Kidney (tissue), 14 donors: ENCODE measurements around the gene SCUBE2. TPM values are rescaled to one million over a fixed set of nuclear protein-coding genes. Genes with fewer than 3 reads are reported as not detected.

Experiments used
- DNase-seq, 5 donors: peaks; one replicate each; pipeline ENCODE4 v3.0.0-alpha.2; 2013 to 2020
- FAIRE-seq: peaks from 2 replicates; lab custom pipeline; 2012; peaks lifted over from hg19 to GRCh38; lab: Jason Lieb, UNC
- H3K27ac ChIP-seq, 2 donors: one replicate each; pipeline ENCODE4 v1.7.0; 2013; ENCODE audit warnings: low read depth in 2 of 2, low read length in 2 of 2, inconsistent platforms in 1 of 2
- H3K27me3 ChIP-seq: one replicate; pipeline ENCODE4 v1.7.1; 2013; ENCODE audit warnings: low read length, inconsistent platforms; ENCODE audit not compliant: control insufficient read depth, insufficient read depth
- H3K36me3 ChIP-seq, 3 donors: one replicate each; pipeline versions ENCODE4 v1.7.0 to v1.7.1; 2013; ENCODE audit warnings: low read length in 3 of 3, control low read depth in 1 of 3, inconsistent platforms in 1 of 3; ENCODE audit not compliant: insufficient read depth in 3 of 3, control insufficient read depth in 2 of 3
- H3K4me1 ChIP-seq, 3 donors: one replicate each; pipeline versions ENCODE4 v1.7.0 to v1.7.1; 2013; ENCODE audit warnings: low read length in 3 of 3, inconsistent platforms in 1 of 3, low read depth in 1 of 3; ENCODE audit not compliant: control insufficient read depth in 2 of 3, insufficient read depth in 2 of 3
- H3K4me3 ChIP-seq, 3 donors: one replicate each; pipeline versions ENCODE4 v1.7.0 to v1.8.1; 2013; ENCODE audit warnings: low read length in 3 of 3, control low read depth in 1 of 3, inconsistent platforms in 1 of 3
- H3K9ac ChIP-seq, 3 donors: one replicate each; pipeline versions ENCODE4 v1.7.0 to v1.7.1; 2013; ENCODE audit warnings: low read length in 3 of 3, control low read depth in 1 of 3, inconsistent platforms in 1 of 3
- H3K9me3 ChIP-seq, 3 donors: one replicate each; pipeline versions ENCODE4 v1.7.0 to v1.7.1; 2013; ENCODE audit warnings: low read length in 3 of 3, control low read depth in 1 of 3, inconsistent platforms in 1 of 3; ENCODE audit not compliant: control insufficient read depth in 2 of 3, insufficient read depth in 1 of 3
- CTCF ChIP-seq: IDR thresholded peaks from 3 replicates; pipeline ENCODE4 v1.5.1; 2012; ENCODE audit warnings: mild to moderate bottlenecking, moderate library complexity, borderline replicate concordance; ENCODE audit not compliant: insufficient read depth; ENCODE audit errors: extremely low read depth
- intact Hi-C: fragments of 100-400 bp; cut with DNase I; formaldehyde crosslinking; loops from one replicate; pipeline ENCODE4 v1.11.1; 2022
- polyA plus RNA-seq: library from polyadenylated mRNA; stranded (reverse); fragments of 350-450 nt; fragmentation: Illumina TruSeq; extraction: RNeasy Lipid Tissue Mini Kit (QIAGEN cat#74804); gene quantifications from one replicate; pipeline ENCODE4 v1.2.3, GENCODE V29; 2014; ENCODE audit warnings: low read depth, low replicate concordance; ENCODE audit not compliant: insufficient read depth
- total RNA-seq: library from RNA; stranded (reverse); fragmentation: NEBNext Ultra II Directional; extraction: Animal tissue kit (Norgen Biotek cat#: 25700); gene quantifications from one replicate; pipeline ENCODE4 v1.2.1, GENCODE V29; 2021
- donor health status: control.
- donor health status: control.
- donor health status: control.
- donor health status: control.
- donor health status: control.
- donor health status: DM: yes; HTN: yes; CAD: no.
- donor health status: Normal renal cell carcinoma (clear cell type).

The SCUBE2 gene
- total and polyA plus RNA-seq, 2 donors from 2014 or later, result 0.65 to 3.5 TPM

- Histone ChIP-seq H3K27me3 (no peaks in the 10 kb centered on the region), H3K27ac (no peak overlapping the region), H3K36me3 (no peaks in the 10 kb centered on the region), H3K4me1 (no peaks in the 10 kb centered on the region), H3K9me3 (no peaks in the 10 kb centered on the region), H3K9ac (no peak overlapping the region), H3K4me3 (no peak overlapping the region)
- intact Hi-C loops, result no loop called here
- DNase-seq (no peak), FAIRE-seq (no peak)
- TF ChIP-seq CTCF, result no peak
Observed at GRCh38 chr11:9039863-9040262, 51.5 kb downstream of the SCUBE2 start.

- Histone ChIP-seq H3K4me1 (no peaks in the 10 kb centered on the region), H3K27ac (no peak overlapping the region), H3K4me3 (no peak overlapping the region), H3K9ac (no peak overlapping the region), H3K9me3 (no peaks in the 10 kb centered on the region), H3K27me3 (no peaks in the 10 kb centered on the region), H3K36me3 (no peaks in the 10 kb centered on the region)
- TF ChIP-seq CTCF, result no peak
- intact Hi-C loops, result no loop called here
- DNase-seq (no peak), FAIRE-seq (no peak)
Observed at GRCh38 chr11:9039198-9039597, 52.2 kb downstream of the SCUBE2 start.

GRCh38 chr11:9038541-9038940 is 52.9 kb downstream of the SCUBE2 start:
- H3K4me3 ChIP-seq, result no peak overlapping the region
- FAIRE-seq, result no peak
- H3K27ac ChIP-seq, result no peak overlapping the region
- intact Hi-C loops, result no loop called here
- no peak for TF ChIP-seq CTCF
- no peaks in the 10 kb centered on the region for H3K27me3 ChIP-seq
- H3K4me1 ChIP-seq, result no peaks in the 10 kb centered on the region
- no peaks in the 10 kb centered on the region for H3K9me3 ChIP-seq
- no peak overlapping the region for H3K9ac ChIP-seq
- H3K36me3 ChIP-seq, result no peaks in the 10 kb centered on the region
- no peak for DNase-seq

GRCh38 chr11:9037963-9038362 is 53.4 kb downstream of the SCUBE2 start:
- H3K9me3 ChIP-seq, result no peaks in the 10 kb centered on the region
- H3K9ac ChIP-seq, result no peak overlapping the region
- no peaks in the 10 kb centered on the region for H3K27me3 ChIP-seq
- DNase-seq (no peak), FAIRE-seq (no peak)
- no peak overlapping the region for H3K27ac ChIP-seq
- no peaks in the 10 kb centered on the region for H3K36me3 ChIP-seq
- no peaks in the 10 kb centered on the region for H3K4me1 ChIP-seq
- intact Hi-C loops, result no loop called here
- no peak overlapping the region for H3K4me3 ChIP-seq
- no peak for TF ChIP-seq CTCF
